ACHN (cell line): ENCODE results near the gene PRKN.

Source experiments
- DNase-seq: peaks from one replicate; pipeline ENCODE4 v3.0.0-alpha.2; 2015
- in situ Hi-C: cut with HindIII; loops from 2 replicates; pipeline ENCODE4 v1.10.0; 2017; ENCODE audit warnings: low sequenced_read_pairs, low pct_ligation_motif_present, low pct_unique_long_range_greater_than_20kb

The PRKN gene

DNA sequence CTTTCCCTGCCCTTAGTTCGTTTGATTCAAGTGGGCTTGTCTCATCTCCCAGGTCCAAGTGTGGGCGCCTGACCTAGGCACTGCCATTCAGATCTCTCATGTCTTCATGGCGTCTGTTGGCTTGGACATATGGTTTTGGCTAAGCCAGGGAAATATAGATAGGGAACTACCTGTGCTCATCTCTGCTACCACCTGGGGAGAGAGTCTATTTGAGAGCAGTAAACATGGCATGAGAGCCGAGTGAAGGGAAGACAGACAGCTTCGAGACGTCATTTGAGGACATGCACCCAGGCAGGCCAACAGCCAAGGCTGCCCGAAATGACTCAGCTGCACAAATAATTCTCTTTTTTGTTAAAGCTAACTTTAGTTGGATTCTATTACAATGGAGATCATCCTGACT, 1083.0 kb downstream of the PRKN start:
- in situ Hi-C loops: no loop called here
- DNase-seq: no peak

DNA sequence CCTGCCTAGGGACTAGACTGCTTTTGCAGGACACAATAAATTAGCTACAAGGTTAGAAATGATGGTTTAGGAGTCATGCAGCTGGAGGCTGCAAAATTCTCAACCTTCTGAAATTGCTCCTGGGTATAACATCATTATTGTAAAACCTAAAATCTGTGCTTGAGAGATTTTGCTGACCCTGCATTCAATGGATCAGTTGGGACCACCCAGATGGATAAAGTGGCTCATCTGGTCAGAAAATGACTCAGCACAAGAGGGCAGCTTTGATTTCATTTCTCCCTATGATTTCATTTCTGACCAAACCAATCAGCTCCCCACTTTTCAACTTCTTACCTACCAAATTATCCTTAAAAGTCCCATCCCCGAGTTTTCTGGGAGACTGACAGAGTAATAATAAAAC, 1086.4 kb downstream of the PRKN start:
- in situ Hi-C loops: no loop called here

DNA sequence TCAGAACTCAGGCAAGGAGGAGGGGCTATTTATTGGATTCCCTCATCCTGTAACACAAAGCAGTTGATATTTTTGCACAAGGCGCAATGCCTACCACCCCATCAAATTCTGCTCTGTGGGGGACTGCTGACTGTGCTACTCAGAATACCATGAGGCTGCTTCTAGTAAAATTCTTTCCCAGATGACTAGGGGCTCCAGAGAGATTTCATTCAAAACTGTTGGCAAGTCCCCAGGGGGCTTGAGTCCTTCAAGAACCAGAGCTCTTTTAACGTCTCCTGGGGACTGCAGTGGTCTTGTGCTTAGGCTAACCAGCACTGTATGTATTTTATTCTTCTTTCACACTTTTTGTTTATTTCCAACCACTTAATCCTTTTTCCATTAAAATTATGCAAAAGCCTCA, 1087.8 kb downstream of the PRKN start:
- no peak for DNase-seq
- in situ Hi-C loops: no loop called here

More for the DNA sequence above, 1086.4 kb downstream of the PRKN start:
- no peak for DNase-seq

DNA sequence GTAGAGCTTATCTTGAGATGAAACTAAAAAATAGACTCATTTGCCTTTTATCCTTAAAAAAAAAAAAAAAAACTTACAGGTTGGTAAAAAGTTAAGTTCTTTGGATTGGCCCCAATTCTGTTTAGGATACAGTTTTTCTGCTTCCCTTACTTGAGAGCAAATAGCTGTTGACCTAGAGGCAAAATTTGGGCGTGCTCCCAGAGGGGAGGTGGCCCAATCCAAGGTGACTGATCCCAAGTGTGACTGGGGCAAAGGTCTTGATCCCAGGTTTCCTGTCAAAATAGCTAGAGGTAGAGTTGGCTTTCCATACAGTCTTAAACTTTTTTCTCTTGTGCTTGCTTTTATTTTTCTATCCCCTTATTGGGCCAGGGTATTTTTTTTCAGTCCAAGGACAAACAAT, 1089.9 kb downstream of the PRKN start:
- no peak for DNase-seq
- in situ Hi-C loops: no loop called here

DNA sequence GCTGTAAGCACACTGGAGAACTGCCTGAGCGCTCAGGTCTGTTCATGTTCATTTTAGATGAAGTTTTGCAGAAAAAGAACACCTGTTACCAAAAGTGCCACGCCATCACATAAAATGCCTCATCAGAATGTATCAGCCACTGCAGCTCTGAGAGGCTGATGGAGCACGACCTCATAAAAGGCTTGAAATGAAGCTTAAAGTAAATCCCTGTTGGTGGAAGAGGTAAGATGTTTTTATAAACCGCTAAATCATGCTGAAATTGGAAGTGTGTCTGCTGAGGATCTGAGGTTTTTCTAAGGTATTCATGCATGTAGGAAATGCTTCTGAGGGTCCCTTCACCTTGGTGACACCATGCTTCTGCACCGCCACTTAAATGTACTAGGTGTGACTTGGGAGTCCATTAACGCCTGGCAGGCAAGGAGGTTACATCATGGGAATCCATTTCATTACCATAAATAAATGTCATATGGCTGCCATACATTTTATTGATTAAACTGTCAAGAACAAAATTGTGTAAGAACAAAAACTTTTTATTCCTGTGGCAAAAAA, 1090.6 kb downstream of the PRKN start:
- in situ Hi-C loops: no loop called here
- DNase-seq: no peak

DNA sequence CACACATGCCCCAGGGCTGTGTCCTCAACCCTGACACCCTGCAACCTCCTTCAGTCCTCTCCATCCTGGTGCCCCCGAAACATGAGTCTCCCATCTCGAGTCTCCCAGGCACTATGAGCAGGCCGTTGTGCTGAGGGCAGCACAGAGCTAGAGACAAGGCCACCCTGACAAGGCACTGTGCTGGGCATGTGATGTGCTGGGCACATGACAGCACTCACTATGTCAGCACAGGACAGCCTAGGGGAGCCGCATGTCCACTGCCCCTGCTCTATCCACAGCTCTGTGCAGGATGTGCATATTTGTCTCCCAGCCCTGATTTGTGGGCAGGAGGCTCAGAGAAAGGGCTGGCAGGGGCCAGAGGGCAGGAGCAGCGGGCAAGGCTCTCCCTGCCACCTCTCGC, 1091.6 kb downstream of the PRKN start:
- DNase-seq: no peak
- in situ Hi-C loops: no loop called here

DNA sequence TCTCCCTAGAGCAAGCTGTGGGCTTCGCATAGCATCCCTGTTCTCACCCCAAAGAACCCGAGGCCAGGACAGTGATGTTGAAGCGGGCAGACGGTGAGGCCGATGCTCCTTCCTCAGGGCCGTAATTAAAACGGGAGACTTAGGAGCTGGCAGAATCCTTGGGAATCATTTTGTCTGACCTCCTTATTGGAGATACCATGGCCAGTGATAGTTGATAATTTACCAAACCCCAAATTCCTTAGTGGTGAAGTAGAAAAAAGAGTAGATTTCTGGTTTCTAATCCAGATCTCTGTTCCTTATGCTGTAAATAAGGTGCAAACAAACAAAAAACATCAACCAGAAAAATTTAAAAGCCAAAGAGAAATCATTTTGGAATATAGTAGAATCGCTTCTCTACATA, 1092.7 kb downstream of the PRKN start:
- peak; percentile 36 for DNase-seq
- in situ Hi-C loops: no loop called here

DNA sequence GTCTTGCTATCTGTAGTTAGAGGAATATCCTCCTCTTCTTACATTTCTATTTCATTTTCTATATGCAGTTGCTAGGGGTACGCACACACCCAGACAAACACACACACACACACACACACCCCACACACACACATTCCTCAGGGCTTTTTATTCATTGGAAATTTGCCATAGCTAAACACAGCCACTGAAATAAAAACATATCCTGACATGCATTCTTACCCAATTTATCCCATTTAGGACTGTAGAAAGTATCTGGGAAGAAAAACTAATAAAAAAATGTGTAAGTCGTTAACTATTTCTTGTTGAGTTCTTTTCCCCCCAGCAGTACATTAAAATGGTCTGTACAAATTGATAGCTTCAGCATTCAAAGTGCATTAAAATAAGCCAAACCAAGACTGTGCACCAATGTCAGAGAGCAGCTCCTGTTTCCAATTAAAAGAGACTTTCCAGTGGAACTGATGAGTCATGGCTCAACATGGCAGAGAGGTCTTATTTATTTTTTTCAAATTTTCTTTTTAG, 1095.8 kb downstream of the PRKN start:
- DNase-seq: no peak
- in situ Hi-C loops: no loop called here

DNA sequence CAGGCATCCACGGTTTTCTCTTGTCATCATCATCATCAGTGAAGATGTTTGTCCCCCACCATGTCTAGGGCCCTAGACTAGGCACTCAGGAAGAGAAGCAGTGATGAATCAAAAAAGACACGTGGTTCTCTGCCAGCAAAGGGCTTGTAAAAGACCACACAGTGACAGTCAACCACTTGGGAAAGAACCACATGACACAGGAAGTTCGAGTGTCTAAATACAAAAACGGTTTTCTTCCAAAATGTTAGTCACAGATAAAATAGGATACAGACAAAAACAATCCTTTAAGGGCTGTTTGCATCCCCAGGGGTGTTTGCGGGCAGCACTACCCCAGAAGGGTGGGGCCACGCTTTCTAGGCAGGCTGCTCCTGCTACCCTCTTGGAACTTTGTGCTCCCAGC, 1096.9 kb downstream of the PRKN start:
- in situ Hi-C loops: no loop called here
- no peak for DNase-seq

DNA sequence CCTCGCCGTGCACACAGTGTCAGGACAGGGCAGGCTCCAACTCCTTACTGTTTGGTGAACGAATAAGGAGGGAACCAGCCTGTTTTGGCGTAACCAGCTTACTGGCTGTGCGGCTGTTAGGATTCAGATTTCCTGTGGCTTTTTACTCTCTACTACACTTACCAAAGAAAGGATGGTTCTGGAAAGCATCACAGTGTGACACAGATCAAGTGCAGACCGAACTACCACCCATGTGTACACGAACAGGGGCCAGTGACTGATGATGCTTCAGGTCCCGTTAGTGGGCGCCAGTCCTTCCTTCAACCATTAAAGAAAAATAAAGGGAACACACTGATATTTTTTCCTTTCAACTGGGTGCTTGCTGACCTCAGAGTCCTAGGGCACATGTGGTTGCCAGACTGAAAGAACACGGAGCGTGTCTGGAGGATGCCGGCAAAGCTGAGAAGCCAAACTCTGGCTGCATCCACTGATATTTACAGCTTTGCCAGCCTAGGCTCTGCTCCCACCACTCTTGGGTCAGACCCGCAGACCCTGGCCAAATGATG, 1101.4 kb downstream of the PRKN start:
- DNase-seq: no peak
- in situ Hi-C loops: no loop called here

DNA sequence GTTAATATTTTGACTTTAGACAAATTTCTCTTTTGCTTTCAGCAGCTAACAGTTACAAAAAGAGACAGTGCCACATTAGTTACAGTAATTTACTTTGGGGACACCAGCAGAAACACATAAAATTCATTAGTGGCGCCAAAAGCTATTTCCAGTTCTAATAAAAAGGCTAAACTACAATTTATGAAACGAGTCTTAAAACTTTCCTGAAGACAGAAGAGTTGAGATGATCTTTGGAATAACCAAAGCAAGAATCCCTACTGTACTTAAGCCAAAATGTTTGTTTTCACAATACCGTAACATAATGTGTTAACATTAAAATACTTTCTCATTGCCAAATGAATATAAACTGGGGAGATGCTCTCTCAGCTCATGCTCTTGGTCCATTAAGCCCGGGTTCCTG, 1103.5 kb downstream of the PRKN start:
- DNase-seq: no peak
- in situ Hi-C loops: no loop called here

DNA sequence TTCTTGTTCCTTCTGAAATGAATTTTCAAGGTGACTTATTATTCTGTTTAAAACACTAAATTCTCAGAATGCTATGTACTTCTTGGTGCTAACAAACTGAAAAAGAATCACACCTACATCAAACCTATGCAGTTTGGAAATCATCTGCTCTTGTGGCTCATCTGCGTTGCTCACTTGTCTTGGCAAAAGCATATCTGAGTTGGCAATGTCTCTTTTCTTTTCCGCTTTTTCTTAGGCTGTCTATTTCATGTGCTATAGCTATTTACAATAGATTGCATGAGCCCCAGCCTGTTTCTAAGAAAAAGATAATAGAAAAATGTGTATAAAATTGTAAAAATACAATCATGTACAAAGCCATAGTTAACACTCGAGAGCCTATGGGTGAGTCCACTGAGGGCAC, 1104.8 kb downstream of the PRKN start:
- in situ Hi-C loops: no loop called here
- DNase-seq: no peak

DNA sequence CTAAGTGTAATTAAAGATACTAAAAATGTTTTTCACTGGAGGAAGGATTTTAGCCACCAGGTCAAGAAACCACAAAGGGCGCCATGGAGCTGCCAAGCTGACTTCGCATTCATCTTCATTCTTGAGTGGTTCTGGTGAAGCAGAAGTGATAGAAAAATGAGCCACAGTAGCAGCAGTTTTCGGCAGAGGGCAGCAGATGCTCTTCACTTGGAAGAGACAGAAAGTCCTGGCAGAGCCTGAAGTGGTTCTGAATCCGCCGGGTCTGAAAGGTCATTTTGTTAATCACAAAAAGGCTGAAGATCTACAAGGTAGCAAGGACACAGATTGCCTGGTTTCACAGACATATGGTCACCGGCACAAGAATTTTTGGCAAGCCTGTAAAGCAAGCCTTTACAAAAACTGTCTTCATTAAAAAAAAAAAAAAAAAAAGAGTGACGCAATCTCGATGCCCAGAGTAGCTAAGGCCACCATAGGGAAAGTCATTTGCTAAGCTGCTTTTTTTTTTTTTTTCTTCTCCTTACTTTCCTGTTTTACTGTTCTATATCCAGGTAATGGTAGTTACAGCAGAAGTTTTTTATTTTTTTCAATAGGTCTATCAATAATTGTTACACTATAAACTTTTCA, 1108.6 kb downstream of the PRKN start:
- peak; percentile 84 for DNase-seq
- in situ Hi-C loops: no loop called here

DNA sequence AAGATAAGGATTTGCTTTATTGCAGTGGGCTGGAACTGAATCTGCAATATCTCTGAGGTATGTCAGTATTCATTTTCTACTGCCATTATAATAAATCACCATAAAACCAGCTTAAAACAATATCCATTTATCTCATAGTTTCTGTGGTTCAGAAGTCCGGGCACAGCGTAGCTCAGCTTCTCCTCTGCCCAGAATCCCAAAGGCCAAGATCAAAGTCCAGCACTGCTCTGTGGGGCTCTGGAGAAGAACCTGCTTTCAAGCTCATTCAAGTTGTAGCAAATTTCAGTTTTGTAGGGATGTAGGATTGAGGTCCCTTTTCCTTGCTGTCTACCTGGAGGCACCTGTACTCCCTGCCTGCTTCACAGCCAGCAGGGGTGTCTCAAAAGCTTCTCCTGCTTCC, 1113.9 kb downstream of the PRKN start:
- DNase-seq: no peak
- in situ Hi-C loops: no loop called here

DNA sequence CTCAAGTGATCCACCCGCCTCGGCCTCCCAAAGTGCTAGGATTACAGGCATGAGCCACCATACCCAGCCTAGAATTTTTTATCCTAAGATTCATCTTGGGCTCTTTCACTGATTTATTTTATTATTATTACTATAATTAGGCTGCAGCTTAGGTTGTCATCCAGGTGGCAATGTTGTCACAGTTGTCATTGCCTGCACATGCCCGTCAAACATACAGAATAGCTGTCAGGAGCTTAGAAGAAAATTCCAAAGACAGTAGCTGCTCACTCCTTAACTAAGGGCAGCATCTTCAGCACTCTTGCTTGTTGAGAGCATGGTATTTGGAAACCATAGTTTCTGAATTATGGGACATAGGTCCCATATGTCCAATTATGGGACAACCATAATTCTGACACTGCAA, 1118.8 kb downstream of the PRKN start:
- in situ Hi-C loops: no loop called here
- DNase-seq: no peak

DNA sequence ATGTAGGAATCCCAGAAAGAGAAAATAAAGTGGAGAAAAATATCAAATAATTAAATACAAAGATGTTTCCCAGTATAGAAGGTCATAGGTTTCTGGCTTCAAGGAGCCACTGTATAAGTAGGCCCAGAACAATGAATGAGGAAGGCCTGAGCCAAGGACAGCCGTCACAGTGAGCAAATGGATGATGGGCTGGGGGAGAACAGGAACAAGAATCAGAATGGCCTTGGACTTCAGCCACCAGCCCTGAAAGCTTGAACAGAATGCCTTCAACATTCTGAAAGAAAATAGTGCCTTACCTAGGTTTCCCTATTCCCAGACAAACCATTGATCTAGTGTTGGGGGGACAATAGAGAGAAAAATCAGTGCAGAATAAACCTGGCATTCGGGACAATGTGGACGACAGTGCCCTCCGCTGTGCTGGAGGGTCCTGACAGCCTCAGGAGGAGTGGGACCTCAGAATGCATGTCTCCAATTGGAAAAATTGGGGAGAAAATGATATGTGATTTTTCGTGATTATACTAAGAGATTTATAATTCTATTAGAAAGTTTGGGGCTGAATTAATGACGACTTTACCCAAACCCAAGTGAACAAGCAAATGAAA, 1119.8 kb downstream of the PRKN start:
- in situ Hi-C loops: no loop called here
- DNase-seq: no peak

DNA sequence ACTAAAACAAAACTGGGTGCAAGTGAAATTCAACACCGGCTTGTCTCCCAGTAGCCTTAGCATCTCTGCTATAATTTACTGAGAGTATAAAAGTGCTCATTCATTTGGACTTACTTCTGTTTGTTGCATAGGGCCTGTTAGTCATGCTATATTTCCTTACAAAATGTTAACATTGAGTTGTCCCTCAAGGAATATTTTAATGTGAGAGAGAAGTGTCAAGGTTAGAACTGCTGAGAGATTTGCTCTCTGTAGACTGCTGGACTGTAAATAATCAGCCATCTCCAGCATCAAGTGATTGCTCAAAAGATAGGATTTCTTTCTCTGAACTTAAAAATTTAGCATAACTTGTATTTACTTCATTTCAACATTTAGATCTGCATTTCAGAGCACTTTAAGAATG, 1125.2 kb downstream of the PRKN start:
- in situ Hi-C loops: no loop called here

DNA sequence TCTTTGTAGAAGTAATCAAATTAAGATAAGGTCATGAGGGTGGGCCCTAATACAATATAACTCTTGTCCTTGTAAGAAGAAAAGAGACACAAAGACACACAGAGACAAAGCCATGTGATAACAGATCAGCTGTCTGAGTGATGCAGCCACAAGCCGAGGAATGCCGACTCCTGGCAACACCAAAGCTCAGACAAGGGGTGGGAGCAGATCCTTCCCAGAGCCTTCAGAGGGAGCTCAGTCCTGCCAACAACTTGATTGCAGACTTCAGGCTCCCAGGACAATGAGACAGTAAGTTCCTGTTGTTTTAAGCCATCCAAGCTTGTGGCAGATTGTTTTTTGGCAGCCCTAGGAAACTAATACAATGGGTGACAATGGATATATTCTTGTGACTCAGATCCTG, 1128.7 kb downstream of the PRKN start:
- no peak for DNase-seq
- in situ Hi-C loops: no loop called here

More for the DNA sequence above, 1125.2 kb downstream of the PRKN start:
- DNase-seq: no peak

DNA sequence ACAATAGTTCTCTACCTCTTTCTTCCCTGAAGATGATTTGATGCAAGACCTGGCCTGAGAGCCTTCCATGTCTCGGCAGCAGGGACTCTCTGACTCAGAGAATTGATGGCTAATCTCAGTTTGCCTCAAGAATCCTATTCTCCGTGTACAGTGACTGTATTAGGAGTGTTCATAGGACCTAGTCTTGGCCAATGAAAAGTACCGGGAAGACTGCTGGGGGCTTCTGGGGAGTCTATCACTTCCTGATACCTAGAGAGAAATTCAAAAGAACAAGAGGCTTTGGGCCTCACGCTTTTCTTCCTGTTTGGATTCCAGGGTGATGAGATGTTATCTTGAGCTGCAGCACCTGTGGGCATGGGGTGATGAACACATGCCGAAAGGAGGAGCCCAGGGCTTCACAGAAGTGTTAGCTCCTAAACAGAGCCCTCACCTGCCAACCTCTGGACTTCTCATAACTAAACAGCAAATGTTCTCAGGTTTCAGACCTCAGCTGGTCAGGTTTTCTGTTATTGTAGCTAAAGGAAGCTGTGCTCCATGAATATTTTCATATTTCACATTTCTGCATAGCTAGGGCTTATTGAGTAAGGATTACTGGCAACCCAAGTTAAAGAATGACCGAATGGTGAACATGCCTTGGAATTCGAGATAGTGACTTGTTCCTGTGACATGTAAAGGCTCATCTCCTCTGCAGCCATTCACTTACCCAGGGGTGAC, 1130.6 kb downstream of the PRKN start:
- in situ Hi-C loops: no loop called here
- DNase-seq: no peak
